GOT3 (cell line): Measurements from ENCODE around the gene LGR5.

Experiments
- DNase-seq: peaks from one replicate; lab custom pipeline; 2025; ENCODE audit warnings: mixed read lengths; lab: John Stamatoyannopoulos, UW

The LGR5 gene

DNA sequence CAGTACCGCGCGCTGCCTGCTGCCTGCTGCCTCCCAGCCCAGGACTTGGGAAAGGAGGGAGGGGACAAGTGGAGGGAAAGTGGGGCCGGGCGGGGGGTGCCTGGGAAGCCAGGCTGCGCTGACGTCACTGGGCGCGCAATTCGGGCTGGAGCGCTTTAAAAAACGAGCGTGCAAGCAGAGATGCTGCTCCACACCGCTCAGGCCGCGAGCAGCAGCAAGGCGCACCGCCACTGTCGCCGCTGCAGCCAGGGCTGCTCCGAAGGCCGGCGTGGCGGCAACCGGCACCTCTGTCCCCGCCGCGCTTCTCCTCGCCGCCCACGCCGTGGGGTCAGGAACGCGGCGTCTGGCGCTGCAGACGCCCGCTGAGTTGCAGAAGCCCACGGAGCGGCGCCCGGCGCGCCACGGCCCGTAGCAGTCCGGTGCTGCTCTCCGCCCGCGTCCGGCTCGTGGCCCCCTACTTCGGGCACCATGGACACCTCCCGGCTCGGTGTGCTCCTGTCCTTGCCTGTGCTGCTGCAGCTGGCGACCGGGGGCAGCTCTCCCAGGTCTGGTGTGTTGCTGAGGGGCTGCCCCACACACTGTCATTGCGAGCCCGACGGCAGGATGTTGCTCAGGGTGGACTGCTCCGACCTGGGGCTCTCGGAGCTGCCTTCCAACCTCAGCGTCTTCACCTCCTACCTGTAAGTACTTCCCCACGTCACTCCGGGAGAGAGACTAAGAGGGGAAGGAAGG lies at the start of gene LGR5:
Gene LGR5, plus strand, starts transcription at position 186 of the 732 bp plus-strand sequence. Its CDS starts 283 bp downstream, at position 469.
- DNase-seq = peak; percentile 96

GRCh38 chr12:71392521-71393145 lies 47.0 kb upstream of the LGR5 start:
- no peak for DNase-seq

DNA sequence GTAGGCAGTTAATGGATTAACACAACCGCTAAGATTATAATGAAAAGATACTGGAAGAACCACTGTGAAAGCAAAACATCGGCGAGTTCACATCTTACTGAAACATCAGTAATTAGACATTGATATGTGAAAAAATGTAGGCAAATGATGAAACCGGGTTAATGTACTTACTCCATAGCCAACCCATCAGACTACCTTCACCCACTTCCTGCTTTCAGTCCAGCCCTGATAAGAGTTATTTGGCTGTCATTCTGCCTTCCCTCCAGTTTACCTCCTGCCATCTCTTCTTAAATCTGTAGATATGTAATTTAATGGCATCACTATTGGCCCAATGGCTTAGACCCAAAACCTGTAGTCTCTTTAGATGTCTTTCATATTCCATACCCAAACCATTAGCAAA lies 46.0 kb upstream of the LGR5 start:
- DNase-seq = no peak

- DNase-seq = no peak
Observed at GRCh38 chr12:71397433-71397954, 42.1 kb upstream of the LGR5 start.

GRCh38 chr12:71399197-71399596 lies 40.4 kb upstream of the LGR5 start:
- DNase-seq = no peak

GRCh38 chr12:71400481-71400880 lies 39.1 kb upstream of the LGR5 start:
- DNase-seq = no peak

- no peak for DNase-seq
Observed at GRCh38 chr12:71405884-71406283, 33.7 kb upstream of the LGR5 start.

- DNase-seq = no peak
Observed at GRCh38 chr12:71407732-71408131, 31.9 kb upstream of the LGR5 start.

GRCh38 chr12:71410844-71411243 lies 28.8 kb upstream of the LGR5 start:
- DNase-seq = no peak

- no peak for DNase-seq
Observed at GRCh38 chr12:71411635-71412034, 28.0 kb upstream of the LGR5 start.

GRCh38 chr12:71415336-71416231 lies 24.0 kb upstream of the LGR5 start:
- DNase-seq = no peak

DNA sequence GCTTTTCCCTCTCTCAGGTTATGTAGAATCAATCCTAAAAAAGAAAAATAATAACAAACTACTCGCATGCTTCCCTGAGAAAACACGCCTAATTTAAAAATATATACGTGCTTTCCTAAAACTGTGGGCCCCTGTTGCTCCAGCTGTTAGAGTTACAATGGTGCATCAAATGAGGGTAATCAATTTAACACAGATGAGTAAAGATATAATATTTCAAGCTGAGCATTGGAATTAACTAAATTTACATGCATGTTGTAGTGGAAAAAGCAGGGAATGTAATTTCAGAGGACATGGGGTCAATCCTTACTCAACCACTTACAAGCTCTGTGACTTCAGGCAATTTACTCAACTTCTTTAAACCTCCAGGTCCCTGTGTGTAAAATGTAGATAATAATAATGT lies 22.4 kb upstream of the LGR5 start:
- no peak for DNase-seq

- no peak for DNase-seq
Observed at GRCh38 chr12:71420775-71421406, 18.7 kb upstream of the LGR5 start.

DNA sequence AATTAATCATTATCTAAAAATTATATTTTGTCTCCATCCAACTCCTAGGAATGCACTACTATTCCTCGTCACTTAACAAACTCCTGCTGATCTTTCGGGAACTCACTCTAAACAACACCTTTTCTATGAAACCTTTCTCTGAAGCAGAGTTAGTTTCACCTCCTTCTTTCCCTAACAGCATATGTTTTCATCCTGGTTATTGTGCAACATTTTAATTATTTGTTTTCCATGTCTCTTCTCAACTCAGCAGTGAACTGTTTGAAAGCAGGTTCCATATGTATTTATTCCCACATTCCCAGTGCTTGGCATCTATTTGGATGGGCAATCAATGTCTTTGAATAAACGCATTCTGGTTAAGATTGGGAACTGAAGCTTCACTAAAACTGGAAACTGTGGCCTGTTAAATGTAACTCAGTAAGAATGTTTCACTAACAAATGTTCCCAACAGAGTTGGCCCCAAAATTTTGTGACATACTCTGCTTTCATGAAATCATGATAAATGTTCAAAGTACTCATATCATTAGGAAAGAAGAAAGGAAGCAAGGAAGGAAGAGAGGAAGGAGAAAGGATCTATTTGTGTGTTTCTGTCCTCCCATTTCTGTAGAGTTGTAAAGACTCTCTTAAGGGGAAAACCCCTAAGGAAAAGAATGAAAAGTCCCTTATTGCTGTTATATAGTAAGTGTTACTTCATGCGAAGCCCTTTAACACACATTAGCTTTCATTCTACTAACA lies 13.9 kb upstream of the LGR5 start:
- DNase-seq = no peak

DNA sequence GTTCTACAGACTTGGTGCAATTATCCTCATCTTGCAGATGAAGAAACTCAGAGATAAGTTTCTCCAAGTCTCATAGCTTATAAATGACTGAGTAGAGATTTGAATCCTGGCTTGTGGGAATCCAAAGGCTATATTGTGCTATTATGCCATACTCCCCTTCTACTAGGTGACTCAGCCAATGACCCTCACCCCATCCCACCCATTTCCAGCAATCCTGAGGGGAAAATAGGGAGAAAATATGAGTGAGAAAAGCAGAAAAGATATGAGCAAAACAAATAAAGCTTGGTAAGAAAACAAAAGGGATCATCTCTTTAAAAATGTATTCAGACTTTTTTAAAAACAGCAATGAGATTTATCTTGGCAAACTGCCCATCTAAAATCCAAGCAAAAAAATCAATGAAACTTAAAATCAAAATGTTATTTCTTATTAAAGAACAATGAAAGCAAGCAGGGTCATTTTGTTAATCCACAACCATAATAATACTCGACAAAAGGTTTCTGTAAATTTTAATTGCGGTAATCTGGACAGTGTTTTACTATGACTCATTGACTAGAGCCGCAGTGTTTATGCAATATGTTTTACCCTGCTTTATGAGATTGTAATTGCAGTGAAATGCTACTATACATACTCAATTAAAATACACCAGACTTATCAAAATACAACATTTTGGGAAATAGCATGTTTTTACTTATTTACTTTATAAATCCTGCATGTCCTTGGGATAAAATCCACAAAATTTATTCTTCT lies 13.1 kb upstream of the LGR5 start:
- no peak for DNase-seq

- no peak for DNase-seq
Observed at GRCh38 chr12:71430756-71431155, 8.8 kb upstream of the LGR5 start.

DNA sequence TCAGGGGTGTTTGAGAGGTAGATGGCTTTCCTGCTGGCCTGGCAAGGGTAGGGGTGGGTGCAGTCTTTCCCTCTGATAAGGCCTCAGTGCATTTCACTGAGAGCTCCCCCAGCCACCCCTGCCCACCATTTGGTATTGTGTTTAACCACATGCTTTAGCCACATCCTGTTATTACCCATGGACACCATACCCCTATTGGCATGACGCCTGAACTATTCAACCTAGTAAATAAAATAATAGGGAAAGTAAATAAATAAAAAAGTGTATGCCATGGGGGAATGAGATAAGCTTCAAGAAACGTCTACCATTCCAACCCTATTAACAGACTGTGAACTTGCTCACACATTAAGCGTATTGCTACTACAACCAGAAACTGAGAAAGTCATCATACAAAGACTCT lies 7.6 kb upstream of the LGR5 start:
- no peak for DNase-seq

GRCh38 chr12:71432936-71433335 lies 6.7 kb upstream of the LGR5 start:
- DNase-seq = no peak

GRCh38 chr12:71436696-71437095 lies 2.9 kb upstream of the LGR5 start:
- DNase-seq = no peak

- DNase-seq = no peak
Observed at GRCh38 chr12:71438670-71439361, 782 bp upstream of the LGR5 start.
